Tibial nerve (tissue), 4 donors: ENCODE results near the gene GIPC3.

ENCODE experiments used
- CTCF ChIP-seq, 5 experiments: fragments of 200-600 bp in 3 of 5; fragments of 450-650 bp in 2 of 5; sonication (generic) in 3 of 5; IDR thresholded peaks; one replicate each; pipeline ENCODE4 v1.5.1; 2016 to 2019; ENCODE audit warnings: antibody characterized with exemption in 5 of 5, mild to moderate bottlenecking in 3 of 5, moderate library complexity in 2 of 5
- EP300 ChIP-seq, 2 donors: sonication (generic); formaldehyde crosslinking; IDR thresholded peaks; one replicate each; pipeline ENCODE4 v1.6.1; 2017; ENCODE audit warnings: antibody characterized with exemption in 2 of 2, mild to moderate bottlenecking in 1 of 2

- TF ChIP-seq CTCF (IDR thresholded peaks at IDR 0.05) (no peak), EP300 (IDR thresholded peaks at IDR 0.05) (no peak)
Observed at GRCh38 chr19:3613818-3614661, 28.8 kb downstream of the GIPC3 start.
